ENCODE data around the gene GTF2B.

GRCh38 chr1:88878731-88879130 lies 12.6 kb downstream of the GTF2B start:
- TF ChIP-seq CTCF (IDR thresholded peaks at IDR 0.05) (no peak), EZH2 (IDR thresholded peaks at IDR 0.05) (no peak), EZH2phosphoT487 (IDR thresholded peaks at IDR 0.05) (no peak)

All from neural progenitor cell (in vitro differentiated cells).